CD14-positive monocyte (primary cell): ENCODE results near the gene ACOT11. TPM values are rescaled to one million over a fixed set of nuclear protein-coding genes. Genes with fewer than 3 reads are reported as not detected.

Experiments used
- DNase-seq, 3 donors: peaks; one replicate each; pipeline ENCODE4 v3.0.0-alpha.2; 2011 to 2022
- H2AFZ ChIP-seq: 2 replicates; pipeline ENCODE4 v1.6.0; 2012; ENCODE audit warnings: mild to moderate bottlenecking, low read depth, low read length, inconsistent platforms; ENCODE audit not compliant: insufficient read depth, poor library complexity, severe bottlenecking
- H3K27ac ChIP-seq, 2 donors: 1 replicate in 1 of 2; 2 replicates in 1 of 2; pipeline ENCODE4 v1.5.1; 2012 to 2013; ENCODE audit warnings: low read length in 2 of 2, control low read depth in 1 of 2, inconsistent platforms in 1 of 2, low read depth in 1 of 2, mild to moderate bottlenecking in 1 of 2
- H3K27me3 ChIP-seq, 2 donors: one replicate each; pipeline versions ENCODE4 v1.6.0 to v1.6.1; 2011 to 2013; ENCODE audit warnings: low read length in 2 of 2; ENCODE audit not compliant: control insufficient read depth in 2 of 2, insufficient read depth in 2 of 2
- H3K36me3 ChIP-seq, 2 donors: replicated peaks in 1 of 2; 1 replicate in 1 of 2; 2 replicates in 1 of 2; pipeline versions ENCODE4 v1.5.1 to v1.6.1; 2012 to 2013; ENCODE audit warnings: low read length in 2 of 2, control low read depth in 1 of 2, inconsistent platforms in 1 of 2, mild to moderate bottlenecking in 1 of 2; ENCODE audit not compliant: insufficient read depth in 2 of 2, control insufficient read depth in 1 of 2
- H3K4me1 ChIP-seq, 2 donors: 1 replicate in 1 of 2; 2 replicates in 1 of 2; pipeline versions ENCODE4 v1.5.1 to v1.6.1; 2012 to 2013; ENCODE audit warnings: low read length in 2 of 2, control low read depth in 1 of 2, inconsistent platforms in 1 of 2, mild to moderate bottlenecking in 1 of 2, moderate library complexity in 1 of 2; ENCODE audit not compliant: insufficient read depth in 2 of 2, control insufficient read depth in 1 of 2
- H3K4me2 ChIP-seq: replicated peaks from 2 replicates; pipeline ENCODE3; 2012; ENCODE audit warnings: low read length, moderate library complexity, mild to moderate bottlenecking; ENCODE audit not compliant: poor library complexity, severe bottlenecking; ENCODE audit errors: extremely low read depth
- H3K4me3 ChIP-seq, 3 experiments: fragments of 200-600 bp in 1 of 3; sonication (generic) in 1 of 3; replicated peaks in 1 of 3; 1 replicate in 2 of 3; 2 replicates in 1 of 3; pipeline ENCODE4 v1.5.1; 2011 to 2013; ENCODE audit warnings: low read length in 3 of 3, mild to moderate bottlenecking in 3 of 3, control low read depth in 2 of 3, low read depth in 2 of 3, inconsistent platforms in 1 of 3, moderate library complexity in 1 of 3
- H3K79me2 ChIP-seq: 2 replicates; pipeline ENCODE4 v1.6.0; 2012; ENCODE audit warnings: mild to moderate bottlenecking, control low read depth, inconsistent platforms, low read length, moderate library complexity; ENCODE audit not compliant: insufficient read depth
- H3K9ac ChIP-seq: 2 replicates; pipeline ENCODE4 v1.6.0; 2017; ENCODE audit warnings: low read length, mild to moderate bottlenecking; ENCODE audit not compliant: insufficient read depth, poor library complexity, severe bottlenecking
- H3K9me3 ChIP-seq, 2 donors: replicated peaks in 1 of 2; 1 replicate in 1 of 2; 2 replicates in 1 of 2; pipeline versions ENCODE4 v1.5.1 to v1.6.1; 2012 to 2013; ENCODE audit warnings: low read length in 2 of 2, control low read depth in 1 of 2; ENCODE audit not compliant: control insufficient read depth in 1 of 2, insufficient read depth in 1 of 2
- H4K20me1 ChIP-seq: 2 replicates; pipeline ENCODE4 v1.6.0; 2012; ENCODE audit warnings: mild to moderate bottlenecking, low read length, control low read depth, moderate library complexity; ENCODE audit not compliant: insufficient read depth
- H3K27ac Mint-ChIP-seq, 7 donors: one replicate each; pipeline ENCODE4 v1.8.0; 2020; ENCODE audit warnings: mild to moderate bottlenecking in 7 of 7, mixed read lengths in 7 of 7, moderate library complexity in 6 of 7, inconsistent platforms in 2 of 7
- H3K27me3 Mint-ChIP-seq, 3 donors: one replicate each; pipeline ENCODE4 v1.8.0; 2021 to 2022; ENCODE audit warnings: low read depth in 3 of 3, mild to moderate bottlenecking in 3 of 3, mixed read lengths in 3 of 3, moderate library complexity in 3 of 3, inconsistent platforms in 1 of 3
- H3K36me3 Mint-ChIP-seq, 2 donors: one replicate each; pipeline ENCODE4 v1.8.0; 2020; ENCODE audit warnings: mixed read lengths in 2 of 2, inconsistent platforms in 1 of 2, mild to moderate bottlenecking in 1 of 2
- H3K4me1 Mint-ChIP-seq: one replicate; pipeline ENCODE4 v1.8.0; 2020; ENCODE audit warnings: mild to moderate bottlenecking, mixed read lengths
- H3K4me3 Mint-ChIP-seq, 2 donors: one replicate each; pipeline ENCODE4 v1.8.0; 2020; ENCODE audit warnings: mild to moderate bottlenecking in 2 of 2, mixed read lengths in 2 of 2, moderate library complexity in 1 of 2
- H3K9me3 Mint-ChIP-seq, 7 donors: one replicate each; pipeline ENCODE4 v1.8.0; 2020 to 2022; ENCODE audit warnings: mixed read lengths in 7 of 7, mild to moderate bottlenecking in 6 of 7, moderate library complexity in 6 of 7, inconsistent platforms in 2 of 7
- CTCF ChIP-seq: fragments of 200-600 bp; IDR thresholded peaks from one replicate; pipeline ENCODE4 v1.8.0; 2022; ENCODE audit warnings: antibody characterized with exemption, mild to moderate bottlenecking
- WGBS: methylation state at CpG from one replicate; pipeline ENCODE4 v1.1.5; 2013; ENCODE audit warnings: missing lambda C conversion rate; ENCODE audit not compliant: insufficient coverage; 5-methylcytosine and 5-hydroxymethylcytosine counted together
- intact Hi-C, 2 donors: fragments of 100-400 bp; cut with micrococcal nuclease; formaldehyde crosslinking; loops; one replicate each; pipeline versions ENCODE4 v1.15.0 to v1.15.1; 2023
- polyA plus RNA-seq, 3 donors: library from polyadenylated mRNA; depleted of rRNA in 1 of 3; unstranded in 2 of 3; stranded (reverse) in 1 of 3; fragments of 300-500 nt in 2 of 3; fragments of >200 nt in 1 of 3; fragmentation: Illumina TruSeq in 2 of 3; gene quantifications; 1 replicate in 2 of 3; 2 replicates in 1 of 3; pipeline ENCODE4 v1.2.3, GENCODE V29; 2012 to 2021

The ACOT11 gene
- polyA plus RNA-seq, 3 donors, result 0.18 to 2.1 (median 0.79) TPM

- Histone ChIP-seq H3K27ac (no peak overlapping the region), H3K4me2 (no peak overlapping the region), H3K9ac (no peak overlapping the region), H2AFZ (peak overlapping the region; percentile 6), H4K20me1 (no peaks in the 10 kb centered on the region), H3K79me2 (peaks cover 7% of the 10 kb centered on the region), H3K36me3 (no peaks in the 10 kb centered on the region), H3K4me3 (no peak overlapping the region), H3K27me3 (no peaks in the 10 kb centered on the region), H3K9me3 (no peaks in the 10 kb centered on the region), H3K4me1 (peaks cover 48 to 60% of the 10 kb centered on the region in 2 donors)
- TF ChIP-seq CTCF, result no peak
- H3K4me3 Mint-ChIP-seq, result no peak overlapping the region
- H3K36me3 Mint-ChIP-seq, result peaks cover 2 to 3% of the 10 kb centered on the region in 2 donors
- H3K27ac Mint-ChIP-seq, result peak overlapping the region in 3 of 7 donors; percentile 18 to 32 (median 24)
- no peak for DNase-seq
- intact Hi-C loops, result no loop called here
- WGBS, result 85% methylated on average over 10 of the region's 11 CpGs
- H3K4me1 Mint-ChIP-seq, result peaks cover 57% of the 10 kb centered on the region
- H3K27me3 Mint-ChIP-seq, result peaks cover 0 to 4% (median 2%) of the 10 kb centered on the region in 3 donors
- no peaks in the 10 kb centered on the region for H3K9me3 Mint-ChIP-seq
Measured at GRCh38 chr1:54545916-54546635, 2.0 kb upstream of the ACOT11 start.

GRCh38 chr1:54546651-54547401 is 1.2 kb upstream of the ACOT11 start:
- peak overlapping the region in 6 of 7 donors; percentile 7 to 86 (median 52) for H3K27ac Mint-ChIP-seq

More at GRCh38 chr1:54546651-54547401, 1.2 kb upstream of the ACOT11 start:
- Histone ChIP-seq H3K4me3 (peak overlapping the region in 1 of 3 experiments; percentile 61), H3K4me2 (peak overlapping the region; percentile 64), H4K20me1 (no peaks in the 10 kb centered on the region), H3K9me3 (no peaks in the 10 kb centered on the region), H3K27ac (peak overlapping the region; percentile 33 to 54), H3K27me3 (no peaks in the 10 kb centered on the region), H3K36me3 (no peaks in the 10 kb centered on the region), H3K9ac (peak overlapping the region; percentile 66), H3K79me2 (peaks cover 7% of the 10 kb centered on the region), H3K4me1 (peaks cover 41 to 53% of the 10 kb centered on the region in 2 donors), H2AFZ (peak overlapping the region; percentile 84)
- Mint-ChIP-seq H3K4me3 (no peak overlapping the region), H3K9me3 (no peaks in the 10 kb centered on the region), H3K36me3 (peaks cover 2 to 3% of the 10 kb centered on the region in 2 donors), H3K4me1 (peaks cover 49% of the 10 kb centered on the region), H3K27me3 (peaks cover 0 to 3% (median 2%) of the 10 kb centered on the region in 3 donors)
- intact Hi-C loops, result no loop called here
- DNase-seq, result peak in 2 of 3 donors; percentile 47 to 53
- 35% methylated on average over 8 of the region's 10 CpGs for WGBS
- TF ChIP-seq CTCF, result no peak
